HEK293T (cell line): Measurements from ENCODE around the gene CACHD1.

Source experiments
- ARNT ChIP-seq: fragments of 450-650 bp; IDR thresholded peaks from 2 replicates; pipeline ENCODE4 v1.6.1; 2017; ENCODE audit warnings: mild to moderate bottlenecking
- BHLHE40 ChIP-seq: fragments of 450-650 bp; IDR thresholded peaks from 2 replicates; pipeline ENCODE4 v1.6.1; 2016; ENCODE audit warnings: mild to moderate bottlenecking, moderate library complexity, borderline replicate concordance
- ELF4 ChIP-seq: fragments of 450-650 bp; IDR thresholded peaks from 2 replicates; pipeline ENCODE4 v1.6.1; 2017; ENCODE audit warnings: antibody characterized with exemption
- FOXA1 ChIP-seq: fragments of 450-650 bp; IDR thresholded peaks from 2 replicates; pipeline ENCODE4 v1.6.1; 2016; ENCODE audit warnings: mild to moderate bottlenecking
- FOXK2 ChIP-seq: fragments of 450-650 bp; IDR thresholded peaks from 2 replicates; pipeline ENCODE4 v1.6.1; 2016; ENCODE audit warnings: mild to moderate bottlenecking
- FOXM1 ChIP-seq: fragments of 450-650 bp; IDR thresholded peaks from 2 replicates; pipeline ENCODE4 v1.6.1; 2017; ENCODE audit warnings: mild to moderate bottlenecking, borderline replicate concordance
- LEF1 ChIP-seq: fragments of 450-650 bp; IDR thresholded peaks from 2 replicates; pipeline ENCODE4 v1.6.1; 2017; ENCODE audit warnings: mild to moderate bottlenecking, borderline replicate concordance
- NFRKB ChIP-seq: fragments of 450-650 bp; IDR thresholded peaks from 2 replicates; pipeline ENCODE4 v1.6.1; 2016; ENCODE audit warnings: mild to moderate bottlenecking, moderate library complexity
- PKNOX1 ChIP-seq: fragments of 450-650 bp; IDR thresholded peaks from 2 replicates; pipeline ENCODE4 v1.6.1; 2016
- SUZ12 ChIP-seq: fragments of 450-650 bp; IDR thresholded peaks from 2 replicates; pipeline ENCODE4 v1.6.1; 2016; ENCODE audit warnings: mild to moderate bottlenecking
- TARDBP ChIP-seq: fragments of 450-650 bp; IDR thresholded peaks from 2 replicates; pipeline ENCODE4 v1.6.1; 2016
- ZNF384 ChIP-seq: fragments of 450-650 bp; IDR thresholded peaks from 2 replicates; pipeline ENCODE4 v1.6.1; 2016

GRCh38 chr1:64493831-64494230 is 23.9 kb downstream of the CACHD1 start:
- TF ChIP-seq BHLHE40: no peak
- TF ChIP-seq FOXA1: no peak
- TF ChIP-seq ELF4: no peak
- no peak for TF ChIP-seq ARNT
- TF ChIP-seq PKNOX1: no peak
- no peak for TF ChIP-seq LEF1
- no peak for TF ChIP-seq FOXM1
- TF ChIP-seq ZNF384: no peak
- TF ChIP-seq FOXK2: no peak
- TF ChIP-seq NFRKB: no peak
- no peak for TF ChIP-seq SUZ12
- no peak for TF ChIP-seq TARDBP
